Fibroblast of lung (primary cell): ENCODE data around the gene TEDC1. TPM values are rescaled to one million over a fixed set of nuclear protein-coding genes. Genes with fewer than 3 reads are reported as not detected.

Experiments
- DNase-seq, 2 donors: peaks; one replicate each; pipeline versions ENCODE4 v3.0.0 to v3.0.0-alpha.2; 2010; ENCODE audit warnings: low read depth in 2 of 2
- H2AFZ ChIP-seq: 2 replicates; pipeline ENCODE4 v1.5.1; 2012; ENCODE audit warnings: low read length, control low read depth, inconsistent platforms
- H3K27ac ChIP-seq: 2 replicates; pipeline ENCODE4 v1.5.1; 2011; ENCODE audit warnings: low read length, control low read depth; ENCODE audit not compliant: insufficient read depth
- H3K27me3 ChIP-seq: 2 replicates; pipeline ENCODE4 v1.5.1; 2011; ENCODE audit warnings: mild to moderate bottlenecking, low read length; ENCODE audit not compliant: control insufficient read depth, insufficient read depth
- H3K36me3 ChIP-seq: 2 replicates; pipeline ENCODE4 v1.5.1; 2011; ENCODE audit warnings: low read length; ENCODE audit not compliant: control insufficient read depth, insufficient read depth
- H3K4me1 ChIP-seq: 2 replicates; pipeline ENCODE4 v1.5.1; 2011; ENCODE audit warnings: low read length; ENCODE audit not compliant: control insufficient read depth, insufficient read depth; ENCODE audit errors: extremely low read depth
- H3K4me2 ChIP-seq: 2 replicates; pipeline ENCODE4 v1.5.1; 2011; ENCODE audit warnings: low read length, control low read depth; ENCODE audit not compliant: insufficient read depth; ENCODE audit errors: extremely low read depth
- H3K4me3 ChIP-seq, 4 experiments: fragments of 200-600 bp in 1 of 4; sonication (generic) in 1 of 4; replicated peaks in 1 of 4; 2 replicates each; pipeline ENCODE4 v1.5.1; 2011 to 2016; ENCODE audit warnings: low read length in 4 of 4, low read depth in 3 of 4, mild to moderate bottlenecking in 3 of 4, control low read depth in 2 of 4, inconsistent platforms in 1 of 4, mixed read lengths in 1 of 4; ENCODE audit not compliant: insufficient read depth in 1 of 4; ENCODE audit errors: control extremely low read depth in 1 of 4
- H3K79me2 ChIP-seq: 2 replicates; pipeline ENCODE4 v1.5.1; 2012; ENCODE audit warnings: mild to moderate bottlenecking, low read length, inconsistent platforms; ENCODE audit not compliant: control insufficient read depth, insufficient read depth
- H3K9ac ChIP-seq: 2 replicates; pipeline ENCODE4 v1.5.1; 2011; ENCODE audit warnings: mild to moderate bottlenecking, low read length, control low read depth; ENCODE audit not compliant: insufficient read depth
- H3K9me3 ChIP-seq: 2 replicates; pipeline ENCODE4 v1.5.1; 2012; ENCODE audit warnings: low read depth, low read length; ENCODE audit not compliant: control insufficient read depth, insufficient read depth
- H4K20me1 ChIP-seq: 2 replicates; pipeline ENCODE4 v1.5.1; 2011; ENCODE audit warnings: low read length; ENCODE audit not compliant: control insufficient read depth, insufficient read depth; ENCODE audit errors: extremely low read depth
- CTCF ChIP-seq, 2 donors: IDR thresholded peaks in 1 of 2; conservative IDR thresholded peaks in 1 of 2; 1 replicate in 1 of 2; 2 replicates in 1 of 2; pipeline ENCODE4 v1.5.1; 2011 to 2012; ENCODE audit warnings: low read length in 2 of 2, control low read depth in 1 of 2, inconsistent platforms in 1 of 2, low read depth in 1 of 2, mild to moderate bottlenecking in 1 of 2
- EZH2 ChIP-seq: IDR thresholded peaks from 2 replicates; pipeline ENCODE4 v1.5.1; 2012; ENCODE audit warnings: low read length, control low read depth, mild to moderate bottlenecking; ENCODE audit errors: missing control alignments
- polyA plus RNA-seq, 2 donors: library from polyadenylated mRNA; depleted of rRNA in 1 of 2; stranded (reverse) in 1 of 2; unstranded in 1 of 2; fragments of >200 nt; gene quantifications; 2 replicates each; pipeline ENCODE4 v1.2.1, GENCODE V29; 2011 to 2012; ENCODE audit warnings: missing spikeins in 1 of 2
- total RNA-seq: library from RNA; depleted of rRNA; stranded (reverse); fragments of >200 nt; gene quantifications from 2 replicates; pipeline ENCODE4 v1.2.1, GENCODE V29; 2014

The TEDC1 gene
- total and polyA plus RNA-seq, 2 donors (not counting 1 experiment from before 2014, with no cell fraction given) = 0.69 to 2.5 TPM

GRCh38 chr14:105446971-105447370 lies 44.1 kb upstream of the TEDC1 start:
- no peak overlapping the region for H3K27ac ChIP-seq
- no peaks in the 10 kb centered on the region for H3K27me3 ChIP-seq
- no peaks in the 10 kb centered on the region for H4K20me1 ChIP-seq
- no peak overlapping the region for H3K4me3 ChIP-seq
- TF ChIP-seq EZH2 = no peak
- no peak for TF ChIP-seq CTCF (conservative IDR thresholded peaks at IDR 0.05 in 1 of 2, IDR thresholded peaks at IDR 0.05 in 1 of 2; ENCODE audit: low read depth in 1 of 2, low read length in 2 of 2)
- H2AFZ ChIP-seq = no peak overlapping the region
- H3K36me3 ChIP-seq = peaks cover 11% of the 10 kb centered on the region
- no peaks in the 10 kb centered on the region for H3K4me1 ChIP-seq
- no peaks in the 10 kb centered on the region for H3K79me2 ChIP-seq
- H3K9ac ChIP-seq = no peak overlapping the region
- H3K9me3 ChIP-seq = no peaks in the 10 kb centered on the region
- no peak for DNase-seq
- H3K4me2 ChIP-seq = no peak overlapping the region

GRCh38 chr14:105447651-105448640 lies 43.1 kb upstream of the TEDC1 start:
- H3K9me3 ChIP-seq = no peaks in the 10 kb centered on the region
- no peaks in the 10 kb centered on the region for H3K4me1 ChIP-seq
- no peaks in the 10 kb centered on the region for H3K79me2 ChIP-seq
- H3K36me3 ChIP-seq = peaks cover 13% of the 10 kb centered on the region
- no peak overlapping the region for H3K4me2 ChIP-seq
- no peak overlapping the region for H2AFZ ChIP-seq
- H3K4me3 ChIP-seq = no peak overlapping the region
- H3K27me3 ChIP-seq = no peaks in the 10 kb centered on the region
- no peaks in the 10 kb centered on the region for H4K20me1 ChIP-seq
- no peak overlapping the region for H3K9ac ChIP-seq
- H3K27ac ChIP-seq = peak overlapping the region; percentile 44
- TF ChIP-seq CTCF (conservative IDR thresholded peaks at IDR 0.05 in 1 of 2, IDR thresholded peaks at IDR 0.05 in 1 of 2; ENCODE audit: low read depth in 1 of 2, low read length in 2 of 2) (no peak), EZH2 (no peak)
- no peak for DNase-seq

GRCh38 chr14:105448706-105449111 lies 42.3 kb upstream of the TEDC1 start:
- Histone ChIP-seq H3K36me3 (peaks cover 13% of the 10 kb centered on the region), H3K9ac (no peak overlapping the region), H4K20me1 (no peaks in the 10 kb centered on the region)

More at GRCh38 chr14:105448706-105449111, 42.3 kb upstream of the TEDC1 start:
- H2AFZ ChIP-seq = no peak overlapping the region
- no peaks in the 10 kb centered on the region for H3K27me3 ChIP-seq
- H3K4me1 ChIP-seq = no peaks in the 10 kb centered on the region
- TF ChIP-seq EZH2 = no peak
- peak; percentile 80 to 88 for TF ChIP-seq CTCF (conservative IDR thresholded peaks at IDR 0.05 in 1 of 2, IDR thresholded peaks at IDR 0.05 in 1 of 2; ENCODE audit: low read depth in 1 of 2, low read length in 2 of 2)
- H3K79me2 ChIP-seq = no peaks in the 10 kb centered on the region
- no peak overlapping the region for H3K4me2 ChIP-seq
- no peak overlapping the region for H3K4me3 ChIP-seq
- H3K9me3 ChIP-seq = no peaks in the 10 kb centered on the region
- DNase-seq = peak; percentile 32 to 57
- H3K27ac ChIP-seq = peak overlapping the region; percentile 44
